HG03460 (cell line): ENCODE results near the gene GMPR2.

Experiments
- ATAC-seq: cut with Tn5 transposase; IDR thresholded peaks from one replicate; pipeline ENCODE4 v1.9.1; 2021; ENCODE audit not compliant: unreplicated experiment

GMPR2 gene

GRCh38 chr14:24232645-24233537, at the start of gene GMPR2:
Gene GMPR2 (plus strand): TSS chr14:24232929. CDS start chr14:24233254, 325 bp downstream.
- peak; percentile 62 for ATAC-seq

- no peak for ATAC-seq
These were observed 49.7 kb upstream of the GMPR2 start for GRCh38 chr14:24183014-24183481.

DNA sequence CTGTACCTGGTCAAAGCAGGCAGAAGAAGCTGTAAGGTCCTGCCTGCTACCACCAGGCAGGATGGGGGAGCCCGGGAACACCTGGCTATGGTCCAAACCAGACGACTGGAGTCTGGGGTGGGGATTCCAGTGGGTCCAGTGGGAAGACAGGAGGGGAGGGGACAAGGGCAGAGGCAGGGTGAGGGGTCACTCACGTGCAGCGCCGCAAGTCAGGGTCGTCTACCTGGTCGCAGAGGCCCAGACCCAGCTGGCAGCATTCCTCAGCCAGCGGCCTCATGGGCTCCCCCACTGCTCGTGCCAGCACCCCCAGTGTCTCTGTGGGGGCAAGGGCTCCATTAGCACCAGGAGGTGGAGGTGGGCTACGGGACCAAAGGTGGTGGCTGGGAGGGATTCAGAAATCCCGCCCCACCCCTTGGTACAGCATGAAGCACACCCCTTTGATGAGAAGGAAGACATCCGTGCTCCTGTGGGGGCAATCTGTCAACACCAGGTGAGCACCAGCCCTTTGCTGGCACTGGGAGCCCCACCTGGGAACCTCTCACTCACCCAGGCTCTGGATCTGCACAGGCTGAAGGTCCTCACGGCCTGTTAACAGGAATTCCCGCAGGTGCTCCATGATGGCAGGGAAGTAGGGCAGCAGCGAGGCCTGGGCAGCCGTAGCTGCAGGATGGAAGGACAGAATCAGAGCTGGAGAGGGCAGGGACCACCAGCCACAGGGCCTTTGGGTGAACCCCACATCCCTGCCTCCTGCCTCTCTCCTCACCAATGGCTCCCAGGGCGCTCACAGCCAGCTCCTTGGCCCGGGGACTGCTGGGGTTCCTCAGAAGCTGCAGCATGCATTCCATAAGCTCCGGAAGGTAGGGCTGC, 48.4 kb upstream of the GMPR2 start:
- no peak for ATAC-seq

DNA sequence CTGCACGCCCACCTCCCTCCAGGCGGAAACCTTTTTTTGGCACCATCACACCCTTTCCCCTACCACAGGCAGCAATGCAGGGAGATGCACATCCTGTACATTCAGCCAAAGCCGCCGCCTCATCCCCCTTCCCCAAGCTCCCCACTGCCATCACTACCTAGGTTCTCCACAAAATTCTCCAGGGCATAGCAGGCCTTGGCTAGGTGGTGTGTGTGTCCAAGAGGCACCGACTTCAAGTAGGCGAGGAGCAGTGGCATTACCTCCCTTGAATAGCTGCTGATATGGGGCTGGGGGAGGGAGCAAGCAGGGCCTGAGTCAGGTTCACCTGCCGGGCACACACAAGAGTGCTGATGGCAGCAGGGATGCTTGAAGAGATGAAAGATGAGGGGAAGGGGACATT, 47.7 kb upstream of the GMPR2 start:
- ATAC-seq: no peak

DNA sequence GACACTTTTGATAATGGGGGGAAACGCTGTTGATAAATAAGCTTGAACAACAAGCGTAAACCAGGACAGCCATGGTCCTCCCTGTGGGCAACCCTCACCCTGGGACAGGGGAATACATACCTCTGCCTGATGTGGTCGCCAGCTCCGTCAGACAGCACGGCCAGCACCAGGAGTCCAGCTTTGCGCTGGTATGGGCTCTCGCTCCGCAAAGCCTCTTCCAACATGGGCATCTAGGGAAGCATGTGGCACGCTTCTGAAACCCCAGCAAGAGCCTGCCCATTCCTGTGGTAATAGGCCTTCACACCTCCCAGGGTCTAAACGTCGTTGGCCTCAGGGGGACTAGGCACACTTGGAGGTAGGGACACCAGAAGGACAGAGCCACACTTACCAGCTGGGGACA, 47.0 kb upstream of the GMPR2 start:
- ATAC-seq: no peak

- no peak for ATAC-seq
These were observed 45.7 kb upstream of the GMPR2 start for GRCh38 chr14:24186831-24187538.

GRCh38 chr14:24187539-24187915, 45.2 kb upstream of the GMPR2 start:
- no peak for ATAC-seq

DNA sequence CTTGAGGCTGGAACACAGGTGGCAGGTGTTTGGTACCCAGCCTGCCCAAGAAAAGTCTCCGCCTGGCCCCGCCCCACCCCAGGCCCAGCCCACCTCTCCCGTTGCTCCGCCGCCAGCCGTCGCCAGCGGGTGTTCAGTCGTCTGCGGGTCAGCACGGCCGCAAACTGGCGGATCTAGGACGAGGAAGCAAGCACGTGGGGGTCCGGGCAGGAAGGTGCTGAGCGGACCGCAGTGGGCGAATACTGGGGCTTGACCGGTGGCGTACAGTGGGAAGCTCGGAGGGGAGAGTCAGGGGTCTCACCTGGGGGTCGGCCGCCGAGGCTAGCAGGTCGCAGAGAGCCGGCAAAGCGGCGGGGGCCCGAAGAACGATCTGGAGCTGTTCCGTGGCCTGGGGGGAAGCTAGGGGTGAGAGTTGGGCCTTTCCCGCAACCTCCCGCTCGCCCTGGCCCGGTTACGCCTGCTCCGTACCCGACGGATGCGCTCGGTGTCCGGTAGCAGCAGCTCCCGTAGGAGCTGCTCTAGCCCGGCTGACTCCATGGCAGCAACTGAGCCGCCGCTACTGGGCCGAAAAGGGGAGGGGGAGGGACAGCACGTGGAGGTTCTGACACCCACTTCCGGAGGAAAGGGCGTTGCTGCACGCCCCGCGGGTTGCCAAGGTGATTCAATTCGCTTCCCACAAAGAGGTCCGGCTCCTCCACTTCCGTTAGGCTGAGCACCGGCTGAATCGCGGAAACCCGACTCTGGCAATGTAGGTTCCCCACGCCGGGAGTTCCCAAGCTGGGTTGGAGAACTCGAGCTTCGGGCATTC, 44.3 kb upstream of the GMPR2 start, which contains the start of gene IPO4:
Gene IPO4 (minus strand): TSS at position 566 of the 808 bp plus-strand sequence. CDS start 29 bp downstream, at position 537.
- ATAC-seq: peak; percentile 92

GRCh38 chr14:24189059-24189375, 43.7 kb upstream of the GMPR2 start:
- ATAC-seq: no peak

GRCh38 chr14:24189460-24189859, 43.3 kb upstream of the GMPR2 start:
- ATAC-seq: no peak

GRCh38 chr14:24190416-24190815, 42.3 kb upstream of the GMPR2 start:
- ATAC-seq: no peak

DNA sequence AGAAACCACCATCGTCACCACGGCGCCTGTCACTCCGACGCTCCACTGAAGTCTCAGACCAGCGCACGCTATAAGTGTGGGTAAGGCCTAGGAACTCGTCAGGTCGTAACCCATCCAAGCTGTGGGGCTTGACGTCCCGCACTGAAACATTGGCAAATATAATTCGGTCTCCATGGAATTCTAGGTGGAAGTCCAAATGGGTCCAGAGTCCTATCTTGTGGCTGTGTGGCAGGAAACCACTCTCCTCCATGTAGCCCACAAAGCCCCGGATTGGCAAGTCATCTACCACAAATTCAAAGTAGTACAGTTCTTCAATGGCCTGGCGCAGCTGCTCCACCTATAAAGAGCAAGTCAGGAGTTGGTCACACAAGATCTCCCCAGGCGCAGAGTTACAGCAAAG, 39.8 kb upstream of the GMPR2 start:
- no peak for ATAC-seq

DNA sequence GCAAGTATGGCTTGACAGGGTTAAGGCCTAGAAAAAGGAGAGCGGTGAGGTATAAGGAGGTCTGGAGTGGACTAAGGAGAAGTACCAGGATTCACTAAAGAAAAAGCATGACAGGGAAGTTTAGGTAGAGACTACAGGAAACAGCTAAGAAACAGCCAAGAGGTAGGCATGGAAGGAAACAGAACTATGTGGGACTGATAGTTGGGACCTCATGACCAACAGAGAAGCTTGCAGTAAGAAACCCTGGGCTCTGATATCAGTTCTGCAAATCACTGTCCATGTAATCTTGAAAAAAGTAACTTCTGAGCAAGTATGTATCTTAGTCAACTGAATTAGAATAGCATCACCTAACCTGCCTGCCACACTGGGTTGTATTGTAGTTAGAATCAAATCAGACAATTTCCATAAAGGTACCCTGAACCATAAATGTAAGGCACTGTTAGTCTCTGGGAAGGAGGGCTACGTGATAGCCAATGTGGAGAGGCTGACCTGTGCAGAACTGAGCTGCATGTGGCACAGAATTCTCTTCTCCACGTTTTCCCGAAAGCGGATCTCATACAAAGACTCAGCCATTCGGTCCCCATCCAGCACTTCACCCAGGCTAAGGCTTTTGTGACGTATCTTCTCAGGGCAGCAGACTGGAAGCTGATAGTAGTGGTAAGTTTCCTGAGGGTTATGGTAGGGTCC, 38.4 kb upstream of the GMPR2 start:
- ATAC-seq: no peak

DNA sequence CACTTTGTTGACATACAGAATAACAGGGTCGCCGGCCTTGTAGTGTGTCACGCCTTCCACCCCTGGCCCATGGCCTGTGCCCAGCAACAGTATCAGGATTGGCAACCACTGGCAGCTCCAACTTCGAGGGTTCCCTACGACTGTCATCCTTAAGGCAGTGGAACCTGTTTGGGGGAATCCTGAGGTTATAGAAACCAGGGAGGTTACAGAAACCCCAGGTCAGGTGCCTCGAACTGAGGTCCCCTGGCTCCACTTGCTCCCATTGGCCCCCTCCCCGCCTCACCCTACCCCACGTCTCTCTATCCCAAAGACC, 37.9 kb upstream of the GMPR2 start:
- no peak for ATAC-seq

GRCh38 chr14:24195186-24196070, 37.3 kb upstream of the GMPR2 start, which contains the start of gene TM9SF1:
Gene TM9SF1 (minus strand): TSS chr14:24195441. CDS start chr14:24195019, 422 bp downstream.
- ATAC-seq: peak; percentile 87

DNA sequence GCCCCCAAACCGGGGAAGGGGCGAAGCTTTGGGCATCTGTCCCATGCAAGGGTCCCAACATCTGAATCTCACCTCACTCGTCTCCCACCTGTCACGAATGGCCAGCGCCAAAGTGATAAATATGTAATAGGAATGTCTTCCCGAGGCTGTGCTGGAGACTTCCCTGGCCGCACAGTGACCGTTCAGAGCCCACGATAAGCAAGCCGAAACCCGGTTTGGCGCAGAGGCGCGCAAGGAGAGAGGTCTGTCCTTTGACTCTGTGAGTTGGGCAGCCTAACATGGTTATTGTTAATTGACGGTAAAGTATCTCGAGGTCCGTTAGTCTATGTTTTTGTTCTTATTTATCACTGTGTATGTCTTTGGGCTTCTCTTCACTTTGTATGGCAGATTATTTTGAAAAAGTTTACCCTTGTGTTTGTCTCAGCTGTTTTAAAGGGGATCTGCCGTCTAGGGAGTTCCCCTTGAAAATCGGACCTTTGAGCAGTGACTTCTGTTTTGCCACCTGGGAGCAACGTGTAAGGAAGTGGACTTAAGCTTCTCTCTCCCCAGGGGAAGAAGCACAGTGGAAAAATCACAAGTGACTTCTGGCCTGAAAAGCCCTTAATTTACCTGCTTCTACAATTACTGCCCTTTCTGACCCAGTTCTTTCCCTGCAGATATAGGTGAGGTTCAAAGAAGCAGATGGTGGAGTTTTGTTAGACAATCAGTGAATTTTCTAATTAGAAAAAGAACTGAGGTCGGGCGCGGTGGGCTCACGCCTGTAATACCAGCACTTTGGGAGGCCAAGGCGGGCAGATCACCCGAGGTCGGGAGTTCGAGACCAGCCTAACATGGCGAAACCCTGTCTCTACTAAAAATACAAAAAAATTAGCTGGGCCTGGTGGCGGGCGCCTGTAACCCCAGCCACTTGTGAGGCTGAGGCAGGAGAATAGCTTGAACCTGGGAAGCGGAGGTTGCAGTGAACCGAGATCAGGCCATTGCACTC, 36.4 kb upstream of the GMPR2 start:
- ATAC-seq: no peak

DNA sequence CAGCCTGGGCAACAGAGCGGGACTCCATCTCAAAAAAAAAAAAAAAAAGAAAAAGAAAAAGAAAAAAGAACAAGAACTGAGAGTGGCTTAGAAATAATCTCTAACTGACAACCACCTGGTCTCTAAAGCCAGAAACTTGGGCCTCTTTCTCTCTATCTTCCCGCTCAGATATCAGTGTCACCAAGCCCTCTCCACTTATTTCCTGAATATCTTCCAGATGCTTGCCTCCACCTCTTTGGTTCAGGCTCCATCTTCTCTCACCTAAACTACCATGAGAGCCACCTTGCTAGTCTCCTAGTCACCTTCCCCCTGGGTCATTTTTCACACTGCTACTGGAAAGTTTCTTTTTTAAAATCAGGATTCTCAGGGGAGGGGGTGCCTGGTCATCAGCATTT, 35.7 kb upstream of the GMPR2 start:
- no peak for ATAC-seq
